BLaER1 (cell line): Measurements from ENCODE around the gene INHBC.

Source experiments
- H3K27ac ChIP-seq: shearing (Covaris generic); formaldehyde crosslinking; 2 replicates; pipeline ENCODE4 v1.8.1; 2022
- H3K27me3 ChIP-seq: shearing (Covaris generic); formaldehyde crosslinking; 2 replicates; pipeline ENCODE4 v1.8.1; 2022
- H3K36me3 ChIP-seq: shearing (Covaris generic); formaldehyde crosslinking; 2 replicates; pipeline ENCODE4 v1.8.1; 2022
- H3K4me1 ChIP-seq: shearing (Covaris generic); formaldehyde crosslinking; 2 replicates; pipeline ENCODE4 v1.8.1; 2022
- H3K4me2 ChIP-seq: shearing (Covaris generic); formaldehyde crosslinking; 2 replicates; pipeline ENCODE4 v1.8.1; 2022
- H3K4me3 ChIP-seq: shearing (Covaris generic); formaldehyde crosslinking; 2 replicates; pipeline ENCODE4 v1.8.1; 2022
- H3K9ac ChIP-seq: shearing (Covaris generic); formaldehyde crosslinking; 2 replicates; pipeline ENCODE4 v1.8.1; 2022
- H3K9me3 ChIP-seq: shearing (Covaris generic); formaldehyde crosslinking; 2 replicates; pipeline ENCODE4 v1.8.1; 2022
- H4K20me1 ChIP-seq: shearing (Covaris generic); formaldehyde crosslinking; 2 replicates; pipeline ENCODE4 v1.8.1; 2022
- Cebpa-rat ChIP-seq: shearing (Covaris generic); IDR thresholded peaks from 2 replicates; pipeline ENCODE4 v1.8.1; 2022

INHBC gene

DNA sequence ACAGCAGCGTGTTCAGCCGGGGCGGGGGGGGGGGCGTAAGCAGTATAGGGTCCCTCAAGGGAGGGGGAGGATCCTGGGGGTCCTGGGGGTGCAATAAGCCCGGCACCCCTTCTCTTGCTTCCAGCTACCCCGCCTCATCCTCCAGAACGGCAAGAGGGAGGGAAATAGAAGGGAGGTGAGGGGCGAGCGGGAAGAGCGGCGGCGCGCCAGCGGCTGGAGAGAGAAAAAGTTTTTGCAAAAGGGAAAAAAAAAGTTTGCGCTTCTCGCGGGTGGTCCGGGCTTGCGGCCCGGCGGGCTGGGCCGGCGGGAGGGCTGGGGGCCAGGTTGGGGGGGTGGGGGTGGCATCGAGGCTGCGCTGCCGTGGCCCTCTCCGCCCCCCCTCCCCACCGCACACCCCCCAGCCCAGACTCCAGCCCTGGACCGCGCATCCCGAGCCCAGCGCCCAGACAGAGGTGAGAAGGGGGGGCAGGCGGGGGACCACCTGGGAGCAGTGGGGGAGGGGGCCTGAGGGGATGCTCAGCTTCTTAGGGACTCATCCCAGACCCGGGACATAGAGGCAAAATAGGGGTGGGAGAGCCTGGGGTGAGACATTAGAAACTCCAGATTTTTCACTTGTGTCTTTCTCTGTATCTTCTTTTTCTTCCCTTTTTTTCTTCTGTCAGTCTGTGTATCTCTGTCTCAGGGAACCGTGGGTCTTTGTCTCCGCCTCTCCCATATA, 25.3 kb downstream of the INHBC start, which contains the start of gene GLI1:
Gene GLI1, plus strand, starts transcription at position 36 of the 718 bp plus-strand sequence. CDS start 3,907 bp downstream, outside the sequence.
- H4K20me1 ChIP-seq: peaks cover 7% of the 10 kb centered on the region
- H3K9ac ChIP-seq: peak within 1 kb of the TSS; percentile 72
- H3K27me3 ChIP-seq: peaks cover 20% of the 10 kb centered on the region
- H3K9me3 ChIP-seq: no peaks in the 10 kb centered on the region
- H3K4me1 ChIP-seq: peaks cover 56% of the 10 kb centered on the region
- H3K36me3 ChIP-seq: no peaks in the 10 kb centered on the region
- peak within 1 kb of the TSS; percentile 70 for H3K4me3 ChIP-seq
- no peak for TF ChIP-seq Cebpa-rat
- H3K27ac ChIP-seq: peak within 1 kb of the TSS; percentile 77
- H3K4me2 ChIP-seq: peak within 1 kb of the TSS; percentile 98

DNA sequence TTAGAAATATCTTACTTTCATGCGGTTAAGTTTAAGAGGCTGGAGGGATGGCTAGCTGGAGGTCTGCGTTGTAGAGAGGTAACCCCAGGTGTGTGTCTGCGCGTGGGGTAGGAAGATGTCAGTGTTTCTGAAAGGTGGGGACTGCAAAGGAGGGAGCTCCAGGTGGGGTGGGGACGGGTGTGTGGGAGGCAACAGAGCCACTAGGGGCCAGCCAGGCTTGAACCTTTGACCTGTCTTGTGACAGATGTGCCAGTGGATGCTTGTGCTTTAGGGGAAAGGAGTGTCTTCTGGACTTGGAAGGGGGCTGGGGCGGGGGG, 25.8 kb downstream of the INHBC start:
- no peak overlapping the region for H3K9ac ChIP-seq

DNA sequence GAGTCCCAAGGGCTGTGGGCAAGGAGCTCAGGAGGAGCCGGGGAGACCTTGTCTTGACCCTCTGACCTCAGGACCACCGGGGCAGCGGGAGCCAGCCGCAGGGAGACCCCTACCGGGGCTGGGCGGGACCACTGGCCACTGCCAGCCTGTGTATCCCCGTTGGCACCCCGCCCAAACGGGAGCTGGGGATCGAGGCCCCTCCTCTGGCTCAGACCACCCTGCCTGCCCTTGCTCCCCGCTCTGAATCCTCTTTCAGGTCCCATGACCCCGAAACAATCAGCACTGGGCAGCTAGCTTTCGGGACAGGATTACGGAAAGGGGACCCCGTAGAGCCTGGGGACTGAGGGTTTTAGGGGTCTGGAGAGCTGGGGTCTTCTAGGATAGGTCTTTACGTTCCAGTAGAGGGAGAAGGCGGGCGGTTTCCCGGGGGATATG, 26.3 kb downstream of the INHBC start:
- peaks cover 7% of the 10 kb centered on the region for H4K20me1 ChIP-seq
- H3K27me3 ChIP-seq: peaks cover 20% of the 10 kb centered on the region
- no peaks in the 10 kb centered on the region for H3K9me3 ChIP-seq
- H3K4me3 ChIP-seq: peak overlapping the region; percentile 70
- H3K9ac ChIP-seq: peak overlapping the region; percentile 30; the same call in 1 of the 2 replicates
- H3K4me1 ChIP-seq: peaks cover 53% of the 10 kb centered on the region
- peak overlapping the region; percentile 98 for H3K4me2 ChIP-seq
- TF ChIP-seq Cebpa-rat: no peak
- no peaks in the 10 kb centered on the region for H3K36me3 ChIP-seq
- no peak overlapping the region for H3K27ac ChIP-seq

More for the DNA sequence above, 25.8 kb downstream of the INHBC start:
- H3K36me3 ChIP-seq: no peaks in the 10 kb centered on the region
- H4K20me1 ChIP-seq: peaks cover 7% of the 10 kb centered on the region
- TF ChIP-seq Cebpa-rat: no peak
- peaks cover 54% of the 10 kb centered on the region for H3K4me1 ChIP-seq
- peak overlapping the region; percentile 98 for H3K4me2 ChIP-seq
- peaks cover 20% of the 10 kb centered on the region for H3K27me3 ChIP-seq
- H3K27ac ChIP-seq: no peak overlapping the region
- H3K9me3 ChIP-seq: no peaks in the 10 kb centered on the region
- peak overlapping the region; percentile 70 for H3K4me3 ChIP-seq

DNA sequence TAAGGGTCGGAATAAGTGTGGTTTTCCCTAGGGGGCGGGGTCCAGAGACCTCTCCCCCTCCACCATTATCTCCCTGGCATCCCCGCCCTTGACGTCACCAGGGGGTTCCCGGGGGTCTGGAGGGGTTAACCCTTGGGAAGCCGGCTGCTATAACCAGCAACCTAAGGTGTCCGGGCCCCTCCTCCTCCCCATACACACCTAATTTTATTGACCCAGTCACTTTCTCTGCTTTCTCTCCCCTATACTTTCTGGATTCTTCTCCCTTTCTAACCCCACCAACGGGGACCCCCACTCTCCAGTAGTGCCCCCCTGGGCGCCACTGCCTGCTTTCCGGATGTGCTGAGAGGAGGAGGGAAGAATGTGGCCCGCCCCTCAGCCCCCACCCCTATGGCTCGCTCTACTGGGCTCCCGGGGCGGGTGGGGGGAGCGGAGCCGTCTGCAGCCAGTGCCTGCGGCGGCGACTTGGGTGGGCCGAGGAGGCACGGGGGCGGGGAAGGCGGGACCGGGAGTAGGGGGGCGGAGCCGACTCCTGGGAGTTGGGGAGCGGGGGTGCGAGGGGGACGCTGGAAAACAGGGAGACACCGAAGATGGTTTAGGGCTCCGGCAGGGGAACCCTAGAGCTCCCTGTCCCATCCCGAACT, 26.8 kb downstream of the INHBC start:
- no peak for TF ChIP-seq Cebpa-rat
- peaks cover 48% of the 10 kb centered on the region for H3K4me1 ChIP-seq
- peak overlapping the region; percentile 98 for H3K4me2 ChIP-seq
- no peaks in the 10 kb centered on the region for H3K9me3 ChIP-seq
- no peaks in the 10 kb centered on the region for H3K36me3 ChIP-seq
- H3K9ac ChIP-seq: peak overlapping the region; percentile 74
- H3K4me3 ChIP-seq: peak overlapping the region; percentile 70
- H3K27me3 ChIP-seq: peaks cover 20% of the 10 kb centered on the region
- H4K20me1 ChIP-seq: peaks cover 7% of the 10 kb centered on the region
- no peak overlapping the region for H3K27ac ChIP-seq

DNA sequence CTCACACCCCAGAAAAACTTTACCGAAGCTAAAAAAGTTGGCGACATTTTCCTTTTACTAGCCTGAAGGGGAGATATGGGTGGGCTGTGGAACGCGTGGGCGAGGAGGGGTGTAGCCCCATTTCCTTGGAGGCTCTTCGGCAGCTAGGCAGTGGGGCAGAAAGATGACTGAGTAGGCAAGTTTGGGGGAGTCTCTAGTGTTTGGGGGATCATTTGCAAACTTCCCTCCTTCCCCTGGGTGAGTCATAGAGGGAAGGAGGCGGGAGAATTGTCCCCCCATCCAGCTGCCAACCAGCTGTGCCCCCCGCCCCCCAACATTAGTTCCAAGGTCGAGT, 27.3 kb downstream of the INHBC start:
- H3K4me3 ChIP-seq: peak overlapping the region; percentile 70
- peaks cover 44% of the 10 kb centered on the region for H3K4me1 ChIP-seq
- H3K27ac ChIP-seq: no peak overlapping the region
- H3K4me2 ChIP-seq: peak overlapping the region; percentile 98
- H3K9me3 ChIP-seq: no peaks in the 10 kb centered on the region
- H3K9ac ChIP-seq: peak overlapping the region; percentile 74
- no peaks in the 10 kb centered on the region for H3K36me3 ChIP-seq
- H3K27me3 ChIP-seq: peaks cover 20% of the 10 kb centered on the region
- TF ChIP-seq Cebpa-rat: no peak
- peaks cover 7% of the 10 kb centered on the region for H4K20me1 ChIP-seq

DNA sequence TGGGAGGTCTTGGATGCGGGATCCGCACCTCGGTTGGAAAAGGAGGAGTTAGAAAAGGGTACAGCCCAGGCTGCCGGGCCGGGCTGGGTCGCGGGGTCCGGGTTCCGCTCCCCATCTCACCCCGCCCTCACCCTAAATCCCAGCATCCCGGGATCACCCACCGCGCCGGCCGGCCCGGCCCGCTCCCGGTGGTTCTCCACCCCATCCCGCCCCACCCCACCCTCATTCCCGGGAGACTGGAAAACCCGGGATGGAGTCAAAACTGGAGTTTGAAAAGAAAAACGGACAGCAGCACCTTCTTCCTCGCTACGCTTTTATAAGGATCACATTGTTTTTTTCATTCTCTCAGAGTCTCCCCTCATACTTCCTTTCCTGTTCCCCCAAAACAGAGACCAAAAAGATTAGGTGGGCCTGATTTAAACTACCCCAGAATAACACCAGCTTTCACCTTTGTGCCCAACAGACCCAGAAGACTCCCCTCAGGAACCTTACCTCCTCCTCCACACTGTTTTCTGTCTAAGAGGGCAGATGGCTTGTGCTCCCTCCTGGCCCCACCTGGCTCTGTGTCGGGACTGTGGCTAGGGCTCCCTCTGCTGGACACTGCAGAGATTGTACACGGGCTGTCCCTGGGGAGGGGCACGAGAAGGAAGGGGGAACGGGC, 27.8 kb downstream of the INHBC start:
- Histone ChIP-seq H3K4me1 (peaks cover 41% of the 10 kb centered on the region), H3K4me2 (peak overlapping the region; percentile 98), H3K9ac (peak overlapping the region; percentile 74), H3K27me3 (peaks cover 20% of the 10 kb centered on the region), H3K4me3 (peak overlapping the region; percentile 70), H4K20me1 (peaks cover 7% of the 10 kb centered on the region), H3K27ac (no peak overlapping the region), H3K36me3 (no peaks in the 10 kb centered on the region), H3K9me3 (no peaks in the 10 kb centered on the region)
- no peak for TF ChIP-seq Cebpa-rat

DNA sequence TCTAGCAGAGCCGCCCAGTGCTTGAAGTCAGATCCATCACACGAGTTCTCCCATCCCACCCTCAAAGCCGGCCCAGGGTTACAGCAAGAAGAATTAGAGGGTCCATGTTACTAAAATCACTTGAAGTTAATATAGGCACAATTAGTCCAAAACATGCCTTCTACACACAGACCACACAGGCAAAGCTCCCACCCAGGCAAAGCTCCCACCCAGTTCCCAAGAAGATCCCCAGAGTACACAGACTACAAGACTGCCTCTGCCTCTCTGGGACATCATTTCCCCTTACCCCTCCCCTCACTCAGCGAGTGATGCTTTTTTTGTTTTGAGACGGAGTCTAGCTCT, 28.3 kb downstream of the INHBC start:
- peaks cover 20% of the 10 kb centered on the region for H3K27me3 ChIP-seq
- no peak overlapping the region for H3K4me3 ChIP-seq
- no peak overlapping the region for H3K9ac ChIP-seq
- no peak overlapping the region for H3K27ac ChIP-seq
- H3K36me3 ChIP-seq: no peaks in the 10 kb centered on the region
- H3K9me3 ChIP-seq: no peaks in the 10 kb centered on the region
- TF ChIP-seq Cebpa-rat: no peak
- H3K4me1 ChIP-seq: peaks cover 38% of the 10 kb centered on the region
- H3K4me2 ChIP-seq: peak overlapping the region; percentile 98
- peaks cover 7% of the 10 kb centered on the region for H4K20me1 ChIP-seq

DNA sequence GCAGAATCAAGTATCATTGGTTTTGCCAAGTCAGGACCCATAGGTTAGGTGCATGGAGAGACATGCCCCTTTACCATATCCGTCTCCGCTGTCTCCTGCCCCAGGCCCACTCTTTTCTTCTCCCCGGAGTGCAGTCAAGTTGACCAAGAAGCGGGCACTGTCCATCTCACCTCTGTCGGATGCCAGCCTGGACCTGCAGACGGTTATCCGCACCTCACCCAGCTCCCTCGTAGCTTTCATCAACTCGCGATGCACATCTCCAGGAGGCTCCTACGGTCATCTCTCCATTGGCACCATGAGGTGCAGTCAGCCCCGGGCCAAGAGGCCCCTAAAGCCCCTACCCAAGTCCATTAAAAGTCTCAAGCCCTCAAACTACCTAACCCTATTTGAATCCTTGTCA, 30.0 kb downstream of the INHBC start:
- no peak for TF ChIP-seq Cebpa-rat
- Histone ChIP-seq H4K20me1 (peaks cover 7% of the 10 kb centered on the region), H3K9ac (no peak overlapping the region), H3K27ac (no peak overlapping the region), H3K4me1 (peaks cover 28% of the 10 kb centered on the region), H3K36me3 (peaks cover 6% of the 10 kb centered on the region; the same call in 1 of the 2 replicates), H3K4me2 (no peak overlapping the region), H3K27me3 (peaks cover 20% of the 10 kb centered on the region), H3K4me3 (no peak overlapping the region), H3K9me3 (no peaks in the 10 kb centered on the region)

DNA sequence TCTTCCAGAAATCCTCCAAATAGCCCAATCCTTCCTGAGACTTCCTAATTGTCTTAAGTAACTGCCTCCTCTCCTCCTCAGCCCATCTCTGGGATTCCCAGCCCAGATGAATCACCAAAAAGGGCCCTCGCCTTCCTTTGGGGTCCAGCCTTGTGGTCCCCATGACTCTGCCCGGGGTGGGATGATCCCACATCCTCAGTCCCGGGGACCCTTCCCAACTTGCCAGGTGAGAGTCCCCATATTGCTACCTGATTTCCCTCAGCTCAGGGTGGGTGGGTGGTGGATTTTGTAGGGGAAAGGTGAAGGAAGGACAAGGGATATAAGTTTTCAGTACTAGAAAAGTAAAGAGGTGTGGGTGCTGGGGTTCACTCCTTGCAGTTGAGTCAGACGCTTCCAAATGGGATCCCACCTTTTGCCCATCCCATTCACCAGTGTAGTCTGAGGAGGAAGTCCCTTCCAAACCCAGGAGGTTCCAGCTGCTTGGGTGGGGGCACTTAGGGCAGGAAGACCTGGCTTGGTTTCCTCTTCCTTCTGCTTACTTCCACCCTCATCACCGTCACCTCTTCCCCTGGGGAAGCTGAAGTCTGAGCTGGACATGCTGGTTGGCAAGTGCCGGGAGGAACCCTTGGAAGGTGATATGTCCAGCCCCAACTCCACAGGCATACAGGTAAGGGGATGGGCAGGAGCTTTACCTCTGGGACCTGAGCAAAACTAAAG, 30.6 kb downstream of the INHBC start:
- no peak overlapping the region for H3K27ac ChIP-seq
- TF ChIP-seq Cebpa-rat: no peak
- no peak overlapping the region for H3K4me3 ChIP-seq
- no peak overlapping the region for H3K9ac ChIP-seq
- peaks cover 28% of the 10 kb centered on the region for H3K4me1 ChIP-seq
- peaks cover 7% of the 10 kb centered on the region for H4K20me1 ChIP-seq
- peaks cover 12% of the 10 kb centered on the region; the same call in 1 of the 2 replicates for H3K36me3 ChIP-seq
- H3K4me2 ChIP-seq: no peak overlapping the region
- H3K9me3 ChIP-seq: no peaks in the 10 kb centered on the region
- peaks cover 18% of the 10 kb centered on the region for H3K27me3 ChIP-seq
